Smooth muscle cell (in vitro differentiated cells): Measurements from ENCODE around the gene GATA3. TPM values are rescaled to one million over a fixed set of nuclear protein-coding genes. Genes with fewer than 3 reads are reported as not detected.

Experiments used
- DNase-seq: peaks from one replicate; lab custom pipeline; 2025; ENCODE audit not compliant: unreplicated experiment; lab: John Stamatoyannopoulos, UW
- H2AFZ ChIP-seq: fragments of 200-600 bp; sonication (generic); 2 replicates; pipeline ENCODE4 v1.6.0; 2016; ENCODE audit warnings: antibody characterized with exemption, low read depth, mild to moderate bottlenecking
- H3F3A ChIP-seq: fragments of 200-600 bp; sonication (generic); 2 replicates; pipeline ENCODE4 v1.6.0; 2017; ENCODE audit warnings: antibody characterized with exemption, low read depth
- H3K27ac ChIP-seq: fragments of 200-600 bp; sonication (generic); 2 replicates; pipeline ENCODE4 v1.5.1; 2016; ENCODE audit warnings: low read depth, mild to moderate bottlenecking
- H3K27me3 ChIP-seq: fragments of 200-600 bp; sonication (generic); 2 replicates; pipeline ENCODE4 v1.6.1; 2016; ENCODE audit warnings: low read depth, mild to moderate bottlenecking
- H3K36me3 ChIP-seq: fragments of 200-600 bp; sonication (generic); 2 replicates; pipeline ENCODE4 v1.5.1; 2016; ENCODE audit warnings: low read depth
- H3K4me1 ChIP-seq: fragments of 200-600 bp; sonication (generic); 2 replicates; pipeline ENCODE4 v1.5.1; 2016; ENCODE audit warnings: low read depth
- H3K4me2 ChIP-seq: fragments of 200-600 bp; sonication (generic); 2 replicates; pipeline ENCODE4 v1.6.0; 2016; ENCODE audit warnings: mild to moderate bottlenecking
- H3K4me3 ChIP-seq: fragments of 200-600 bp; sonication (generic); 2 replicates; pipeline ENCODE4 v1.5.1; 2016; ENCODE audit warnings: mild to moderate bottlenecking
- H3K79me2 ChIP-seq: fragments of 200-600 bp; sonication (generic); 2 replicates; pipeline ENCODE4 v1.6.0; 2016; ENCODE audit warnings: low read depth, mild to moderate bottlenecking
- H3K9ac ChIP-seq: fragments of 200-600 bp; sonication (generic); 2 replicates; pipeline ENCODE4 v1.6.0; 2016; ENCODE audit warnings: low read depth
- H3K9me3 ChIP-seq: fragments of 200-600 bp; sonication (generic); replicated peaks from 2 replicates; pipeline ENCODE4 v1.5.1; 2016; ENCODE audit warnings: low read depth
- H4K20me1 ChIP-seq: fragments of 200-600 bp; sonication (generic); 2 replicates; pipeline ENCODE4 v1.6.0; 2016; ENCODE audit warnings: low read depth
- CTCF ChIP-seq: fragments of 200-600 bp; sonication (generic); IDR thresholded peaks from 2 replicates; pipeline ENCODE4 v1.5.1; 2017; ENCODE audit warnings: borderline replicate concordance, mild to moderate bottlenecking, antibody characterized with exemption; ENCODE audit not compliant: insufficient read depth, poor library complexity, severe bottlenecking
- WGBS: methylation state at CpG from one replicate; pipeline ENCODE4 v1.1.7; 2016; ENCODE audit warnings: low lambda C conversion rate; 5-methylcytosine and 5-hydroxymethylcytosine counted together
- polyA plus RNA-seq: library from polyadenylated mRNA; unstranded; fragments of >200 nt; fragmentation: Nextera tagmentation; extraction: Ambion mirVana; gene quantifications from 2 replicates; pipeline ENCODE4 v1.2.1, GENCODE V29; 2016
- total RNA-seq: library from RNA; depleted of rRNA; stranded (reverse); fragments of >200 nt; gene quantifications from 2 replicates; pipeline ENCODE4 v1.2.3, GENCODE V29; 2014

Gene GATA3
- total and polyA plus RNA-seq, 2 experiments from 2014 or later, result 5.2 to 6.9 TPM

GRCh38 chr10:8032558-8032957 is 21.9 kb upstream of the GATA3 start:
- Histone ChIP-seq H3K9me3 (no peaks in the 10 kb centered on the region), H3K4me3 (no peak overlapping the region), H3K79me2 (no peaks in the 10 kb centered on the region), H3K9ac (no peak overlapping the region), H3K4me1 (peaks cover 19% of the 10 kb centered on the region), H3K36me3 (no peaks in the 10 kb centered on the region), H3F3A (no peaks in the 10 kb centered on the region), H3K4me2 (no peak overlapping the region), H3K27me3 (peaks cover 78% of the 10 kb centered on the region), H3K27ac (no peak overlapping the region), H2AFZ (no peak overlapping the region), H4K20me1 (no peaks in the 10 kb centered on the region)
- TF ChIP-seq CTCF, result no peak
- 97% methylated on average over 7 of the region's 7 CpGs for WGBS
- DNase-seq, result no peak

- Histone ChIP-seq H3K4me2 (peak overlapping the region; percentile 78), H3K4me3 (peak overlapping the region; percentile 26), H3K27ac (no peak overlapping the region), H3K27me3 (peaks cover 91% of the 10 kb centered on the region), H4K20me1 (no peaks in the 10 kb centered on the region), H3K9me3 (no peaks in the 10 kb centered on the region), H3K9ac (no peak overlapping the region), H2AFZ (no peak overlapping the region), H3K79me2 (no peaks in the 10 kb centered on the region), H3K36me3 (no peaks in the 10 kb centered on the region), H3K4me1 (peaks cover 19% of the 10 kb centered on the region), H3F3A (no peaks in the 10 kb centered on the region)
- DNase-seq, result no peak
- 8% methylated on average over 43 of the region's 45 CpGs for WGBS
- TF ChIP-seq CTCF, result no peak
Observed at GRCh38 chr10:8033812-8034465, 20.5 kb upstream of the GATA3 start.

GRCh38 chr10:8034466-8035005 is 20.0 kb upstream of the GATA3 start:
- no peaks in the 10 kb centered on the region for H4K20me1 ChIP-seq
- H3K4me1 ChIP-seq, result peaks cover 19% of the 10 kb centered on the region
- no peaks in the 10 kb centered on the region for H3F3A ChIP-seq
- no peaks in the 10 kb centered on the region for H3K36me3 ChIP-seq
- H3K79me2 ChIP-seq, result no peaks in the 10 kb centered on the region
- no peak overlapping the region for H3K27ac ChIP-seq
- H3K9ac ChIP-seq, result no peak overlapping the region
- H3K9me3 ChIP-seq, result no peaks in the 10 kb centered on the region
- WGBS, result 3% methylated on average over 36 of the region's 37 CpGs
- H3K4me2 ChIP-seq, result peak overlapping the region; percentile 78
- H3K4me3 ChIP-seq, result peak overlapping the region; percentile 26
- H2AFZ ChIP-seq, result no peak overlapping the region
- peaks cover 97% of the 10 kb centered on the region for H3K27me3 ChIP-seq
- no peak for TF ChIP-seq CTCF
- no peak for DNase-seq
